Measurements from ENCODE around the gene AGBL1.
"Not testable (repeated sequence)": the region's sequence is repeated elsewhere in the genome, so short reads cannot be mapped to it uniquely, and the experiment has no call there.

AGBL1 gene

DNA sequence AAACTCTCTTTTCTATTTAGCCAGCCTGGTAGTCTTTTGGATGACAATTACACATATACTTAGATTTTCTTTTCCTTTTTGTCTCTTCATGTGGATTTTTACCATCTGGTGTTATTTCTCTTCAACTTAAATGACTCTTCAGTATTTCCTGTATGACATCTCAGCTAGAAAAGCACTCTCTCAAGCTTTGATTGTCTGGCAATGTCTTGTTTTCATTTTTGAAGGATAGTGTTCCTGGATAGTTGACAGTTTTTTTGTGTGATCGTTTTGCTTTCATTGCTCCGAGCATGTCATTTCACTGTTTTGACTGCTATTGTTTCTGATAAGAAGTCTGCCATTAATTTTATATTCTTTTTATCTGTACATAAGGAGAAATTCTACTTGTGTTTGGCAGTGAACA is 766.4 kb downstream of the AGBL1 start:
- DNase-seq = no peak

- no peak for DNase-seq
Measured at GRCh38 chr15:86849136-86849535, 769.5 kb downstream of the AGBL1 start.

GRCh38 chr15:86849558-86850285 is 770.1 kb downstream of the AGBL1 start:
- DNase-seq = no peak

GRCh38 chr15:86850939-86851338 is 771.3 kb downstream of the AGBL1 start:
- DNase-seq = no peak

GRCh38 chr15:86852741-86853140 is 773.1 kb downstream of the AGBL1 start:
- DNase-seq = no peak

DNA sequence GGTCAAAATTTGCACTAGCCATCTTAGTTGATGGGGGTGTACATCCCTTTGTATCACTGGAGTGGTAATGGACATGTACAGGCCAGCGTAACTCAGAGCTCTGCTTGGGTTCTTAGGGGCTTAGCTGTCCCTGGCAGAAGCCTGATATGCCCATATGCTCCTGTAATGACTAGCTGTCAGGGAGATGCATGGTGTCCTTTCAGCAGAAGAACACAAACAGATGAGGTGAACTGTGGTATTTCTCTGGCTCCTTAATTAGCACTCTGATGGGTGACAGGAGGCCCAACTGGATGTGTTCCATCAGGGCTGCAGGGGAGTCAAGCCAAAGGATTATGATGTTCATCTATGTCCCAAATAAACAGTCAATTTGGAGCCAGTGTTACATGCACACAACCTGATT is 774.5 kb downstream of the AGBL1 start:
- DNase-seq = no peak

DNA sequence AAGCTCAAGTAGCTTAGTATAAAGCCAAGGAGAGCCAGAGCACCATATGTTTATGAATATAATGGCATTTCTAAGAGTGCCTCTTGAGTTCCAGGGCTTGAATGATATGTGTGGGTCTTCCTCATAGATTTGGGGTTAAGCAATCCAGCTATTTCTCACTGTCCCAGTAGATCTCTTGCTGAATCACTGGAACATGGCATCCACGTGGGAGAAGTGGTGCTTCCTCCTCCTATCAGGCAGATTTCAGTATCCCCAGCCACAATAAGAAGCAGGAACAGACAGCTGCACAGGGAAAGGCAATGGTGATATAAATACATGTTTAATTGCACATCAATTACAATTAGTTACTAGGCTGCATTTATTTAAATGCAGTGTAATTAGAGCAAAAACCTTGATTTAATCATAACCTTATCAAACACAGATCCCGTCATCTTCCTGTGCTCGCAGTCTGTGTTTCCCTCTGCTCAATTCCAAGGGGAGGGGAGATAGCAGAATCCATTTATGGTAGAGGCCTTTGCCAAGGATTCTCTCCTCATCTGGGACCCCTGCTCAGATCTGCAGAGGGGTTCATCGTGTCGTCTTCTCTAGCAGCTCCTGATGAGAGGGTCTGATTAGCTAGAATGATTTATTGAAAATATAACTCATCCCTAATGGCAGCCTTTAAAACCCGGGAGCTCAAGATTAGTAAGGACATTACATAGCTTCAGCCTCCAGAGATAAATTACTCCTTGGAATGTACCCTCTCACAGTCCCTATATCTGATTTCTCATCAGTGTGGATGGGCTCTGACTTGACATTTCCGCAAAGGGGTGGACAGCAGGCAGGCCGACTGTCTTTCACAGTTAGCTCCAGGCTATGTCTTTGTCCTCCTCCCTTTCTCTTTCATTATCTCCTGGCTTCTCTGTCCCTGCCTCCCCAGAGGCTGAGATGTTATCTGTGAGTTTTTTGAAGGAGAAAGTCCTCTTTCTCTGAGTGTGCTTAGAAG is 775.9 kb downstream of the AGBL1 start:
- no peak for DNase-seq

DNA sequence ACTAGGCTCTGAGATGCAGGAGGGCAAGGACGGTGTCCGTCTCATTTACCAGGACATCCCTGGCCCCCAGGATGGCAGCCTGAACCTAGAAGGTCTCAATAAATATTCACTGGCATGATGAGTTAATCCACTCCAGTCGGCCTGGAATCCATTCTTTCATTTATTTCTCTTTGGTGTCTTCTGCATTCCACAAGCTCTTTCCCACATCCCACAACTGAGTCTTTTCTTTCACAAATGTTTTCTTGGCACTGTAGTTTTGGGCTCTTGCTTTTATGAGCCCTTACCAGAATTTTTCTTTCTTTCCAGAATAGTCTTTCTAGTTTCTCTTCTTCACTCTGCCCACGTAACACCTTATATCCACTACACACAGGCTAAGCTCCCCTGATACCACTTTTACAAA is 778.0 kb downstream of the AGBL1 start:
- no peak for DNase-seq

DNA sequence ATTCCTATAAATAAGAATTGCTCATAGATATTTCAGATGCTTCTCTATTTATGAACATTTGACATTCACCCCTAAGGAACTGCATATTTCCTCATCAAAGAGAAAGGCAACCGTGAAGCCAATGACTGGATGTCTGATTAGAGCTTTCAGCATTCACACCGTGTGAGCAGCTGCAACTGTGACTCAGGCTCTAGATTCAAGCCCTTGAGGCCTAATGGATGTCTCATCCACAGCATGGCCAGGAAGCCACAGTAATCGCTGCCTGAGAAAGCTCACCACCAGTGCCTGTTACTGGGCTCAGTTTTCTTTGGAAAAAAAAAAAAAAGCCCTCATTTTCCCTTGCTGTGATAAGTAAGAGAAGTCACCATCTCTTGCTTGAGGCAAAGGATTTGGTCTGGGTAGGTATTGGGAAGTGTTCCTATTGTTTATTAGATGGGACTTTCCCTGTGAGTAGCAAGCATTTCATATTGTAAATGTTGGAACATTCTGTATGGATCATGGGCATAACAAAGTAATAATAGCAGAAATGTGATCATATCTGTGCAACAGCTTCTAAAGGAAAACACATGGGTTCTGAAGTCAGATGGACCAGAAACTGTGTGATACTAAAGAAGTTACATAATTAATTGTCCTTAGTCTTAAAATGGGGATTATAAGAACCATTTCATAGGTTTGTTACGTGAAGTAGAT is 783.7 kb downstream of the AGBL1 start:
- DNase-seq = peak; percentile 14

- no peak for DNase-seq
Measured at GRCh38 chr15:86865920-86866319, 786.2 kb downstream of the AGBL1 start.

- no peak for DNase-seq
Measured at GRCh38 chr15:86870846-86871245, 791.2 kb downstream of the AGBL1 start.

GRCh38 chr15:86871964-86872363 is 792.3 kb downstream of the AGBL1 start:
- no peak for DNase-seq

DNA sequence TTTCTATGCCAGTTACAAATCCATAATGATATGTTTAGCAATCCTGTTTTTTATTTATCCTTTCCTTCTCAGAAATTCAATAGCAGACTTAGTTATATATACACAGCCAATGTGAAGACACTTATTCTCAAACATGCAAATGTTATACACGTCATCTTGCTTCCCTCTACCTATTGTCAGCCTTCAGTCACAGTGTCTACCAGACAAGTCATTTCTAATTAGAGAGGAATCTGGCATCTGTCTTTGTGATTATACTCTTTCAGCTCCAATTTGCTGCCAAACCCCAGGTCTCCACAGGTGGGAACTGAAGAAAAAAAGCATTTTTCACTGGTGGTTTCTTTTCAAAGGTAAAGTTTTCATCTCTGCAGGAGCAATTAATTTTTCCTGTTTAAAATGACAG is 793.1 kb downstream of the AGBL1 start:
- DNase-seq = no peak

- no peak for DNase-seq
Measured at GRCh38 chr15:86875067-86875466, 795.4 kb downstream of the AGBL1 start.

- DNase-seq = no peak
Measured at GRCh38 chr15:86876387-86876944, 796.8 kb downstream of the AGBL1 start.

- no peak for DNase-seq
Measured at GRCh38 chr15:86877171-86877631, 797.5 kb downstream of the AGBL1 start.

GRCh38 chr15:86878844-86879243 is 799.2 kb downstream of the AGBL1 start:
- not testable (repeated sequence) for DNase-seq

DNA sequence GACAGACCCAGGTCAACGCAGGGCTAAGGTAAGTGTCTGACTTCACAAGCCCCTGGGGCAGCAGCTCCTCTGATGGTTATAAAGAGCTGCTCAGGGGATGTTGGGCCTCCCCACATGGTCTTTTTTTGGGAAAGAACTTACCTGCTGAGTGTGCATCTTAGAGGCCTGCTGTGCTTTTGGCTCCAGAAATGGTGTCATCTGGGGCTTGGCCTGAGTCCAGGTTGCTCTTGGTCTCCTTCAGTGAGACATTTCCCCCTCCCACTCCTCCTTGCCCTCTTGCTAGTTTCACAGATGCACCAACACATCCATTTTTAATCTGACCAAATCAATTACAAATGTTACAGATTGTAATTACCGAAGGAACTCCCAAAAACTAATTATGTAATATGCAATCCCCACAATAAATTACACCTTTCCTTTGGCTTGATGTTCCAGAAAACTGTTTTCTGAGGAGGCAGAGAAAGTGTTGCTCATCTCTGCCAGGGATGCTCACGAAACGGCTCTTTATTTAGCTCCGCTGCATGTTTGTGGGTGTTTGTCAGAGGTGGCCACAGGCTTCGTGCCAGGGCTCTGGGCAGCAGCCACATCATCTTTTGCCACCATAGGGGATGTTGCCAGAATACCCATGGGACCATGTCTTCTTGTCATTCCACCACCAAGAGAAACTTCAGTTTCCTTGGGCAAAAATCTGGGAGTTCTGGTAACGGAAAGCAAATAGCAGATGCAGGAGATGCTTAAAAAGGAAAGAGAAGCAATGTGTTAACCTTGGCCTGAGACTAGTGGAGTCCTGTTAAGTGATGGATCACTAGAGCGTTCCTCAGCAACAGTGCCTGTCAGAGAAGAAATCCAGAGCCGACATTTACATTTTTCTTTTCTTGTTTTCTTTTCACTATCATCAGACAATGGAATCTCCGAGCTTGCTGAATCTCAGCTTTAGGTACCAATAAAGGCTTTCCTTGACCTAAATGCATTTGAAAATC is 799.9 kb downstream of the AGBL1 start:
- no peak for DNase-seq

DNA sequence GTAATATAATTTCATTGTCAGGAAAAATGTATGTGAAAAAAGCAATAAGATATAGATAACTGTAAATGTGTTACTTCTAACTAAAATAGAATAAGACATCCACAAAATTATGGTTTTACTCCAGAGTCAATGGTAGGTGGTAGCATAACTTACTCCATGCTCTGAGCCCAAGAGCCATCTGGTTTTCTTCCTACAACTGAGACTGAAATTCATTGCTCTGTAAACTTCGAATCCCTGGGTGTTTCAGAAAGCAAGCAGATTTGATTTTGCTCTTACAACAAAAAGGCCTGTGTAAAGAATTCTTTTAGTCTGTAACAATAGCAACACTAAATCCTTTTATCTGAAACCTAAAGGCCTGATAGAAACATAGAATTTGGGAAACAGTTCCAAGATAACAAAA is 805.9 kb downstream of the AGBL1 start:
- no peak for DNase-seq

- no peak for DNase-seq
Measured at GRCh38 chr15:86892774-86893449, 813.2 kb downstream of the AGBL1 start.

GRCh38 chr15:86894269-86894668 is 814.6 kb downstream of the AGBL1 start:
- DNase-seq = no peak
